DND-41 (cell line): ENCODE measurements around the gene TCERG1L.

Experiments
- EZH2 ChIP-seq: IDR thresholded peaks from 3 replicates; pipeline ENCODE4 v1.6.1; 2012; ENCODE audit warnings: borderline replicate concordance, low read depth, mild to moderate bottlenecking, moderate library complexity, low read length, inconsistent platforms; ENCODE audit not compliant: severe bottlenecking
- TF ChIP-seq, protein P1 (sequence below): IDR thresholded peaks from 2 replicates; pipeline ENCODE4 v1.5.1; 2012; ENCODE audit warnings: borderline replicate concordance, low read length, moderate library complexity, mild to moderate bottlenecking; ENCODE audit not compliant: poor library complexity, severe bottlenecking; ENCODE audit errors: extremely low read depth

- TF ChIP-seq, protein P1, sequence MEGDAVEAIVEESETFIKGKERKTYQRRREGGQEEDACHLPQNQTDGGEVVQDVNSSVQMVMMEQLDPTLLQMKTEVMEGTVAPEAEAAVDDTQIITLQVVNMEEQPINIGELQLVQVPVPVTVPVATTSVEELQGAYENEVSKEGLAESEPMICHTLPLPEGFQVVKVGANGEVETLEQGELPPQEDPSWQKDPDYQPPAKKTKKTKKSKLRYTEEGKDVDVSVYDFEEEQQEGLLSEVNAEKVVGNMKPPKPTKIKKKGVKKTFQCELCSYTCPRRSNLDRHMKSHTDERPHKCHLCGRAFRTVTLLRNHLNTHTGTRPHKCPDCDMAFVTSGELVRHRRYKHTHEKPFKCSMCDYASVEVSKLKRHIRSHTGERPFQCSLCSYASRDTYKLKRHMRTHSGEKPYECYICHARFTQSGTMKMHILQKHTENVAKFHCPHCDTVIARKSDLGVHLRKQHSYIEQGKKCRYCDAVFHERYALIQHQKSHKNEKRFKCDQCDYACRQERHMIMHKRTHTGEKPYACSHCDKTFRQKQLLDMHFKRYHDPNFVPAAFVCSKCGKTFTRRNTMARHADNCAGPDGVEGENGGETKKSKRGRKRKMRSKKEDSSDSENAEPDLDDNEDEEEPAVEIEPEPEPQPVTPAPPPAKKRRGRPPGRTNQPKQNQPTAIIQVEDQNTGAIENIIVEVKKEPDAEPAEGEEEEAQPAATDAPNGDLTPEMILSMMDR: no peak
- TF ChIP-seq EZH2: no peak
These were observed 66.7 kb downstream of the TCERG1L start for GRCh38 chr10:131244836-131245235.
